ENCODE results near the gene SCG3.
A peak's percentile ranks its signal among the peaks of the same experiment; 100 is the strongest.

SCG3 gene

DNA sequence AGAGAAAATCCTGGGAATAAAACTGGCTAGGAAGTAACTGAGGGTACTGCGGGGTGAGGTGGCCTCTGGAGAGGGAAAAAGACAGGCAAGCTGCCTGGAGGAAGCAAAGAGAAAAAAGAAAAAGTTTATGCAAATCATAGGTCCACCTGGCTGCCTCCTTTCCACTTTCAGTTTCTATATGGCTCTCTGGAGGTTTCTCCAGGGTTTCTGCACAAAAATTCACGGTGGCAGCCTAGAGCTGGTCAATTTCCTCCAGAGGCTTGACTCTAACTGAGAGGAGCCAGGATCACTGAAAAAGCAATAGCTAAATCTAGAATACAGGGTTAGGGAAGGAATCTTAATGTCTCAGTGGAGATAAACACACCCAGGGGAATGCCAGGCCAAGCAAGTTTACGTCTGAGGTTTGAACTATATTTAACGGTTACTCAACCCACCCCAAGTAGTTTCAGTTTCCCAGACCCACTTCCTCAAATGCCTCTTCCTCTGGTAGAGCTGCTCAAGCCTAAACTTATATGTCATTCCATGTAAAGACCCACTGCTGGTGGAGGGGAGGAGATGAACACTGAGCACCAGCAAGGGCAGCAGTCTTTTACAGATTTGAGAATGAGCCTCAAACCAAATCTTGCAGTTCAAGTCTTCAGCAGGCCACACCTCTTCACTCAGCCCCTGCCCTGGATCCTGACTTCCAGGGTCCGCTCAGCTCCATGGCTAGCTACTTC is 50.4 kb downstream of the SCG3 start:
- no peak for DNase-seq

DNA sequence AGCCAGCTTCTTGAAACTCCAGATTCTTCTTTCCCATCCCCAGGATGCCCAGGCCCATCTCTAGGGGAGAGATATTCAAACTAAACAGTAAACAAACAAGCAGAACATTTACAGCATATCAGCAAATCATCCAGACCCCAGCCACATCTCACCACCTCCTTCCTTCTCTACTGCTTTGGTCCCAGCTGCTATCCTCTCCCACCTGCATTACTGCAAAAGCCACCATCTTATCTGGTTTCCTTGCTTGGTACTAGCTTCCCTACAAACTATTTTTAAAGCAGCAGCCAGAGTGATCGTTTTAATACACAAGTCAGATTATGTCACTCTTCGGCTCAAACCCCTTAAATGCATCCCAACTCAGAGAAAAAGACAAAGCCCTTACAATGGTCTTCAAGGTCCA is 51.3 kb downstream of the SCG3 start:
- DNase-seq, result no peak

DNA sequence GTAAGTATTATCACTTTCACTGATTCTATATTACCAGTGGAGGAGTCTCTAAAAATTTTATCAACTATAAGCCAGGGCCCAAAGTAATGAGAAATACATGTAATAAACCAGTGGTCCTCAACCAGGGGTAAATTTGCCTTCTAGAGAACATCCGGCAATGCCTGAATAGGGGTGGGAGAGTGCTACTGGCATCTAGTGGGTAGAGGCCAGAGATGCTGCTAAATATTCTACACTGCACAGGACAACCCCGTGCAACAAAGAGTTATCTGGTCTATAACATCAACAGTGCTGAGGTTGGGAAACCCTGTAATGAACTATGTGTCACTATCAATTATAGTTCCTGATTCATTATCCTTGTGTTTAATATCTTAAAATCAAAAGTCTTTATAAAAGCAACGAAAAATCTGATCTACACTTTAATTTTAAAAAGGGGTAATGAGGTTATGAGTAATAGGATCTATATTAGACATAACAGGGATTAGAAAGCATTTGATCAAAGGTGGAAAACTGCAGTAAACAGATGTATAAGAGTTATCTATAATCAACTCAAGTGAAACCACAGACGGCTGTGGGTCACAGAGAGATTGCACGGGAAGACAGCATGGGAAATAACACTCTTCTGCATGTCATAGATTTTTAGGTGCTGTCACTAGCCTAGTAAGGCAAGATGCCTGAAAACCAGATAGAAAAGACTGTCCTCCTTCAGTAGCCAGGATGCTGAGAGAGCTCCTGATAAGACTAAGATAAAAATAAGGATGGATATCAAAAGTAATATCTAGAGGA is 54.1 kb downstream of the SCG3 start:
- no peak for DNase-seq

DNA sequence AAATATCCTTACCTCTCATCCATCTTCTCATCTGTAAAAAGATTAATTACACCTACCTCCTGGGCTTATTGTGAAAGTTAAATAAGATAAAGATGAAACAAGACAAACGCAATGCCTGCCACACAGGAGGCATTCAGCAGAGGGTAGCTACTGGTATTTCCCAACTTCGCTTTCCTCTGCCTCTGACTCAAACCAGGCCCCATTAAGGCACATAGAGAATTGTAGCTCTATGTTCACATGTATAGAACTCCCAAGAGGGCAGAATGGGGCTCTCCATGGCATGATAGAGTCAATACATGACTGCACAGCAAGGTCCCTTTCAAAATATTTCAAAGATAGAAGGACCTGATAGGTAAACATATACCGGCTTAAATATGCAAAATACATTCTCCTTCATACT is 54.8 kb downstream of the SCG3 start:
- no peak for DNase-seq

DNA sequence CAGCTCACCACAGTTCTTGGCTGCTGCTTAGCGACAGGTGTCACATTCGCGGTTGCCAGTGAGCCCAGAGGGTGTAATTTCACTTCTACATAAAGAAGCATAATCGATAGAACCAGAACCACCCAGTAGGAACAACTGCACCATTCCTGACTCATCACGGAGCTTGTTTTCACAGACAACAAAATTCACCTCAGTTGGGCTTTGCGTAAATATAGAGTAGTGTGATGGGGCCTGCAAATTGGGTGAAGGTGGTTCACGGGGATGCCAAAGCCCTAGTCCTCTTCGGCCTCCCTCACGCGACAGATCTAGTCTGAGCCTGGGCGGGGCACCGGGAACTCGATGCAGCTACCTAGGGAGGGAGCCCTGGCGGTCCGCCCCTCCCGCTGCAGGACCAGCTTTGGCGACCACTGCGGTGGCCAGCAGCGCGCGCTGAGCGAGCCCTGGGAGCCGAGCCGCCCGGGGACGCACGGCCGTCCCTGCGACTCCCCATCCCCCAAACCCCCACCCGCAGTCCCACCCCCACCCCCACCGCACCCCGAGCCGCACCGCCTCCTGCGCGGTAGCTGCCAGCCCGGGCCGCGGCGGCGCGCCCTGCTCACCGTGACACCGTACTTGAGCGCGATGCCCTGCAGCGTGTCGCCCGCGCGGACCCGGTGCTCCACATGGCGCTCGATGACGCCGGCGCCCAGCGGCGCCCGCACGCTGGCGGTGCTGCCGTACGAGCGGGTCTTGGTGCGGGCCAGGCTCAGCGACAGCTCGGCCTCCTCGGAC is 55.6 kb downstream of the SCG3 start:
- peak in 1 of 2 experiments; percentile 21 for DNase-seq

DNA sequence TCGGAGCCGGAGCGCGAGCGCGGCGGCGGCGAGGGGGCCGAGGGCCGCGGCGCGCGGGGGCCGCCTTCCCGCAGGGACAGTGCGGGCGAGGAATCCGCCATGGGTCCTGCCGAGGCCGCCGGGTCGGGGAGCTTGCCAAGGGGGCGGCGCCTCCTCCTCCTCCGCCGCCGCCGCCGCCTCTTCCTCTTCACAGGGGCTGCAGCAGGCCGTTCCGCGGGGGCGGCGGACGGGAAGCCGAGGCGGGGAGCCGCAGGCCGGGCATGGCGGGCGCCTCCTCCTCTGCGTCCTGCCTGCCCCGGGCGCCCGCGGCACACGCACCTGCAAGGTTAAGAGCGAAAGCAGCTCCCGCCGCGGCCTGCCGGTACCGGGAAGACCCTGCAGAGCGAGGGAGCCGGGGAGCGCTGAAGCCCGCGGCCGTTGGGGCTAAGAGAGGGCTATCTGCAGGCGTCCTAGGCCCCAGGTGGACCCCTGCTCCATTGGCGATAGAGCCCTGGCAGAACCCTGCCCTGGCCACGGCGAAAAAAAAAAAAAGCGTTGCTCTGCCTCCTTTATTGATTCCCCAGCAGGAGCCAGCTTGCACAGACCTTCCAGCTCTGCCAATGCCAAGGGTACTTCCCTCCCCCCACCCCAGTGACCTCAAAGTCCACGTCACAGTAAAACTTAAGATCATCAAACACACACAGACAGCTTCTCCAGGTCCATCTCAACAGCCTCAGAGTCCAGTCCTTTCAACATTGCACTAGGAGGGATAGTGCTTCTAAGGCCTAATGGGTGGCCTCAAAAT is 56.4 kb downstream of the SCG3 start, which contains the start of gene LYSMD2:
LYSMD2 (minus strand) TSS at position 134 of the 784 bp plus-strand sequence; CDS start at position 101, 33 bp downstream.
- DNase-seq, result peak in 1 of 2 experiments; percentile 47

DNA sequence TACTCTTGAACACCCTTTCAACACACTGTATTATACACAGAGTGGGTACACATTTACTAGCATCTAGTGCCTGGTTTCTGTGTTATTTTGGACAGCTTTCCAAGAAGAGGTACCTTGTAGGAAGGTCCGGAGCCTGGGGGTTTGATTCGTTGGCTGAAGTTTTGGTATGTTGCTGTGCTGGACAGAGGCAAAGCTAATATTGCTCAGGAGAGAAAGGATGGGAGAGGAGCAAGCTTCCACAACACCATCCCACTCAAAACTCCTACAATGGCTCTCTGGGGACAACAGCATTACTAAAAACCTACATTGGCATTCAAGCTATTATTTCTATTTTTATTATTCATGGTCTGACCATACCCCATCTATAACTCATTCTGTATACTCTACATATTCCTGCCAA is 57.2 kb downstream of the SCG3 start:
- no peak for DNase-seq

DNA sequence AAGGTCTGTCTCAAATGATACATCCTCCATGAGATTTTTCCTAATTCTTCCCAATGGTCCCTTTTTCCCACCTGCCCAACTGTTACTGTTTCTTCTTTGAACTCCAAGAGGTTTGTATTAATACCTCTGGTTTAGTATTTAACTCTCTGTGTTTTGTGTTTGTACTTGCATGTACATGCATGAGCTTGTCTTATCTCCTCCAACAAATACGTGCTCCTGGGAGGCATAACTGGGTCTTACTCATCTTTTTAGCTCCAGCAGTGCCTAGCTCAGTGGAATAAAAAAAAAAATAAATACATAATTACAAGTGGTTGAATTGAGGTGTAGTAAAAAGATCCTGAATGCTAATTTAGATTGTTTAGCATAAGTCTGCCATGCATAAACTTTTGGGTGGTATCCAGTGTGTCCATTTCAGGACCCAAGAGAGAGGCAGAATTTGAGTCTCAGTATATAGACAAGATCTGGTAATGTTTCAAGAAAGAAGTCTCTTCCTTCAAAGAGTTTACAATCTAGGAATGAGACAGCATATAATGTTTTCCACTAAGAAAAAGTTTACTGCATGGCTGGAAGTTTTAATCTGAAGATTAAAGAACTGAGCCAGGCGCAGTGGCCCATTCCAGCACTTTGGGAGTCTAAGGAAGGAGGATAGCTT is 57.9 kb downstream of the SCG3 start:
- no peak for DNase-seq

DNA sequence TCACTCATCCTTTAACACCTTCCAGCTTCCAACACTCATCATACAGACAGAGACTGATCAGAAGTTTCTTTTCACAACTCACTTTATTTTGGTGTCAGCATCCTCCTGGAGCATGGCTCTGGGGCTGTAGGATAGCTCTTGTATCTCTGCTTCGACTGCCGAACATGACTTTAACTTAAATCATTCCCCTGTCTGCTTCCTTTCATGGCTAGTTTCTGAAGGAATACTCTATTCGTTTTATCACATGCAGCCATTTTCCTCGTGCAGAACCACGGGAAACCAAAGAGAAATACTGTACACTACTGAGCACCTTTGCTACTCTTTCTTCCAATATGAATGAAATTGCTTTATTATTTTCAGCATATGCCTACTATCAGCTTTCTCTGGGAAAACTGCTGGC is 68.0 kb downstream of the SCG3 start:
- DNase-seq, result no peak

DNA sequence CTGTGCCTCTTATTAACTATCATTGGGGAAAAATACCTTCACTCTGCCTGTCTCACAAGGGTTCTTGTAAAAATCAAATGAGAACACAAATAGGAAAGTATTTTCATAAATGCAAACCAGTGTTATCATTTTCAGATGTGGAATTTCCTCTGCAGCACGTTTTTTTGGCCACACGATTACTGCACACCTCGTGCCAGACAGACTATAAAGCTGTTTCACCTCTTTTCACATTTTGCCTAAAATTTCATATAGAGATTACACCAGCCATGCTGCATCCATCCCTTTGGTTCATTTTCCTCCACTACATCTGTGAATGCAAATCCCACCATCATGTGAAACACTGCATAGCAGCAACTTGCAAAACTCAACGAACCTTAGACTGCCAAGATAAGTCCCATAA is 68.9 kb downstream of the SCG3 start:
- no peak for DNase-seq

DNA sequence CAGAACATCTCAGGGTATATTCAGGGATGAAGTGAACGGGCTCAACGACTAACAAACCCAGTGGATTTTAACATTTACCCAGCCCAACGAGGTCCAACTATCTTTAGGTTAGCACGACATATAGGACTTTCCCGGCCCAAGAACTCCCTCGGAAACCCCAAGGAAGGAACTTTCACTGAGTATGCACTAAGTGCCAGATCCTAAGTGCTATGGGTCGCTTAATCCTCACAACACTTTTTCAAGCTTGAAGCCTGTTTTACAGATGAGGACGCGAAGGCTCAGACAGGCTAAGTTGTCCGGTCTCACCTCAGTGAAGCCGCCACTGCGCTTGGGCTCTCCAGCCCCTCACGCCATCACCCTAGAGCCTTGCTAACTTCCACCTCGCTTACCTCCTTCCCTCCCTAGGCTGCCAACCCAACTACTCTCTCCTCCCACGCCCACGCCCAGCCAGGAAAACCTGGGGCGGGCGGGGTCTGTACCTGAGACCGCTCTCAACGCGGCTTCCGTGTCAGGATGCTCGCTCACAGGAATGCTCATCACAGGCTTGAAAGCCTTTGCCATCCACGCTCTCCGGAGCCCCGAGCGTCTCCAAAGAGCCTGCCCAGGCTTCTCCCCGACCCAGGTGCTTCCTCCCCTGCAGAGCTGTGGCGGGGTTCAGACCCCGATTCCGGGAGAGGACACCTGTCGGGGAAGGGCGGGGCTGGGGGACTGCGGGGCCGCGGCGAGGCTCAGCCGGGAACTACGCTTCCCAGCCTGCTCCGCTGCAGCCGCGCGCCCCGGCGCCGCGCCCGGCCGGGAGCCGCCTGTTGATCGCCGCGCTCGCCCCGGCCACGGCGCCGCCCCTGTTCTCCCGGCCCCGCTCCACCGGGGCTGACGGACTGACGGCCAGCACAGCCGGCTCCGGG is 69.7 kb downstream of the SCG3 start, which contains the start of gene TMOD2:
TMOD2 (plus strand) TSS at position 806 of the 905 bp plus-strand sequence. CDS start 14,845 bp downstream, outside the sequence.
- no peak for DNase-seq

DNA sequence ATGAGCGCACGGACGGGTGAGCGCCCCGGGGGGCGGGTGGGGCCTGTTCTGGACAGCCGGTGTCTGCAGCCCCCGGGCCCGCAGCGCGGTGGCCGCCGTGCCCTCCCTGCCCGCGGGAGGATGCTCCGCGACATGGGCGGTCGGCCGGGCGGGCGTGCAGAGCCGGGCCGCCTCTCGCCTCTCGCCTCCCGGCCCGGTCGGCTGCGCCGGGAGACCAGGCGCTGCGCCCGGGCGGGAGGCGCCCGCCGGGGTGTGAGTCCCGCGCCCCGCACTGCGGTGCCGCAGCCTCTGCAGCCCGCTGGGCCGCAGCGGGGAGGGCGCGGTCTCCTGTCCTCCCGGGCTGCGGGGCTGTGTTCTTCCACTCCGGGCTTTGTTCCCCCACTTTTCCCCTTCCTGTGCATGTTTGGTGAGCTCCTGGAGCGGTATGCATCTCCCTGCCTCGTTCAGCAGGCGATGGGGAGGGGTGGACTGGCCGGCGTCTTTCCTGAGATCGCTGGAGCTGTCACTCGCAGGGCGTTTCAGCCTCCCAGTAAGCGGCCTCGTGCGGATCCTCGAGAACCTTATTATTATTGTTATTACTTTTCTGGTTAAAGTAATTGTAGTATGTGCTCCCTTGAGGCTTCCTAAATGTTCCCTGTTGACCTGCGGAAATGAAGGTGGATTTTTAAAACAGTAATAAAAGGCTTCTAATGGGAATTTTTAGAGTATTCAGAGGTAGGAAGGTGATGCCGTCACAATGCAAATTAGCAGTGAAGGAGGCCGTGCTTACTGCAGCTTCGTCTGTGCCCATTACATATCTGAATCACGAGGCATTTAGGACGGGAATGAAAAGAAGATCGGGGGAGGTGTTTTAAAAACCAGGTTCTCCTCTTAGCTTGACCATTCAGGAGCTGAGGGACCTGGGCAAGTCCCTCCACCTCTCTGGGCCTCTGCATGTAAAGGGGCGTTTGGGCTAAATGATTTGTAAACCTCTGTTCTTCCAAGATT is 70.7 kb downstream of the SCG3 start:
- DNase-seq, result no peak

DNA sequence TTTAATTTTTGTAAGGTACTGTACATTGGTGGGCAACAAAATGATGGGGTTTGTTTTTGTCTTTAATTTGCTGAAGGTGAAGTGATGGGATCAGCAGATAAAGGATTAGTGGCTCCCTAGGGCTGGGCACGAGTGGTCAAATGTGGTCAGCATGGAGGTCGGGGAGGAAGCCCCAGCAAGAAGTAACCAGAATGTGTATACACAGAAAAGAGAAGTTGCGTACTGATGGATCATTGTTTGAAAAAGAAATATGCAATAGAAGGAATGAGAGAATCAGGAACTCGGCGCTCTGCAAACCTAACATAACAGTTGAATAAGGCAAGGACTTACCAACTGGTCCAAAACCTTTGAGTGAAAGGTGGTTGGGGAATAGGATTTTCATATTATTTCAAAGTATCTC is 71.6 kb downstream of the SCG3 start:
- no peak for DNase-seq

DNA sequence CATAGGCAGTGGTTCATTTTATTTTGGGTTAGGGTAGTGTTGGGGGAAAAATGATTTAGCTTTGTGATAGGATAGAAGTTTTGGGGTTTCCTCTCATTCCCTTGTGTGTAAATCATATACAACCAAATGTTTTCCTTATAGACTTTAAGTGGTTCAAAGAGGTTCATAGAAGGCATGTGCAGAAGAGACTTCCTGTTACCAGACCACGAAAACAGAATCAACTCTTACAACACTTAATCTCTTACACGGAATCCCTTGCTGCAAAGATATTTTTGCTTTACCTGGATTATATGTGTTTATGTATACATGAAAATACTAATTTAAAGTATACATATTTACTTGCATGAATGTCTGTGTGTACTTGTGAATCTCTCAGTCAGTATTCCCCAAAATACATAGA is 73.0 kb downstream of the SCG3 start:
- DNase-seq, result no peak

DNA sequence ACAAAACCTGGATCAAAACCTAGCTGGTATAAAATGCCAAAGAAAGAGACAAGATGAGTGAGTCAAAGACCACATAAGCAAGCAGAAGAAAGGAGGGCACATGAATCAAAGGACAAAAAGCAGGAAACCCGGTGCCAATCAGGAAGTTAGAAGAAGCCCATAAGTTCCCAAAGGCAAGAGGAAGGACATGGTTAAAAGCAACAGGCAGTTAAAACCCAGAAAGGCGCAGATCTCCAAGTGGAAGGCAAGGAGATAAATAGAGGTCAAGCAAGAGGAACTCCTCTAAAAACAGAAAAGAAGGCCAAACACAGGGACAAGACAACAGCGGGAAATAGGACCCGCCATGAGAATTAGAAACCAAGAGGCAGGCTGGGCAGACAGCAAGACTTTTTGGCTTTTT is 74.5 kb downstream of the SCG3 start:
- DNase-seq, result no peak

DNA sequence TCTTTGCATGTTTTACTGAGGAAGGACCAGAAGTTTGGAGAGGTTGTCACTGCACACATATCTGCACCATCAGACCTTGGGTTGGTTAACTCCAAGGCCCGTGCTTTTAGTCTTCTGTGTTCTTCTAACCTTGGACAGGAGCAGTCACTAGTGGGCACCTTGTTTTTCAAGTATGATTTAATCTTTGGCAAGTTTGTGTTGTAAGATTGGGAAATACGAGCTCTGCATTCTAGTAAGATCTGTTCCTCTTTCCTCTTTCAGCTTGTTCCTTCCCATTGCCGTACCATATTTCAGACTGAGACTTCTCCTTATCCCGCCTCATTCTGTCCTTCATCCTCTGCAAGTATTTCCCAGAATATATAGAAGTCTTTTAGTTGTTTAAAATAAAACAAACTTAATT is 75.2 kb downstream of the SCG3 start:
- no peak for DNase-seq

DNA sequence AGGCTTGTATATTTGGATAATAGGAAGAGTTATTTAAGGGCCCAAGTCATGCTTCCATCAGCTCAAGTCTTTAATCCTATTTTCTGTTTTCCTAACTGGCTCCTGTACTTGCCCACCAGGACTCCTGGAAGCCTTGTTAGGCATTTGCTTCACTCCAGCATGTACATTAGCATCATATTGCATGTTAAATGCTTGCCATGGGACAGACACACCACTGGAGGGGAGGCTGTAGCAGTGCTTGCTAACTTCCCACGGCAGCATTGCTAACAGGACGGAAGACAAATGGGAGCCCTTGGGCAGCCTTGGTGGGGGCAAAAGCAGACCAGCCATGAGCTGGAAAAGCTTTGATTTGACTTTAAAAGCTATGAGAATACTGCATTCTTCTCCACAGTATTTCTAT is 76.1 kb downstream of the SCG3 start:
- DNase-seq, result no peak

DNA sequence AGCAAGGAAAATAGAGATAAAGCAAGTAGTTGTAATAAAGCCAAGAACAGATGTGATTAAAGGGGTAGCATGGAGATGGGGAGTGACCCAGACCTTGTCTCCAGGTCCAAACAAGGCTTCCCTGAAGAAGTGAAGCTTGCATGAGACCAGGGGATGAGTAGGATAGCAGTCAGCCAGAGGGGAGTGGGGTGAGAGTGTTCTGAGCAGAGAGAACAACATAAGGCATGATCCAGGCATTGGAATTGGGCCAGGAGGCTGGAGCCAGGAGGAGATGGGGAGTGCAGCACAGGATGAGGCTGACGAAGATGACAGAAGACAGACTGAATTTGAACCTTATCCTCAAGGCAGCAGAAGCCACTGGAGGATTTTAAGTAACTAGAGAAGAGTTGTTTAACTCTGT is 77.3 kb downstream of the SCG3 start:
- DNase-seq, result no peak

DNA sequence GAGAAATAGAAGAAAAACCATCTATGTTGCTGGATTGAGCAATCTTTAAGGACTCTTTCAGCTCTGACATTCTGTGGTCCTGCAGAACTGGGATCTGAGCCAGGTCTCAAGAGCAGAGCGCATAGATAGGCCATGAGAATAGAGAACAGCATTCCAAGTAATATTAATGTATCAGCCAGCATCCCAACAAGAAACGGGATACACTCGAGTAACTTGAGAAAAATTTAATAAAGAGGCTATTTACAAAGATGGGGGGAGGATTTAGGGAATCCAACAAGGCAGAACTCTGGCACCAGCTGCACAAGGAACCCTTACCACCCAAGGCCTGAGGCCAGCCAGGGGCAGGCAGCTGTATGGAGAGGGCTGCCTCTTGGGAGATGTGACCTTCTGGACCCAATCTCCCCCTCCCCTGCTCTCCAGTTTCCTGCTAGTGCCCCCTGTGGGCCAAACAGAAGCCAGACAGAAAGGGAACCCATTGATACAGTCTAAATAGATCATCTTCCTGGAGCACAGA is 78.3 kb downstream of the SCG3 start:
- no peak for DNase-seq

DNA sequence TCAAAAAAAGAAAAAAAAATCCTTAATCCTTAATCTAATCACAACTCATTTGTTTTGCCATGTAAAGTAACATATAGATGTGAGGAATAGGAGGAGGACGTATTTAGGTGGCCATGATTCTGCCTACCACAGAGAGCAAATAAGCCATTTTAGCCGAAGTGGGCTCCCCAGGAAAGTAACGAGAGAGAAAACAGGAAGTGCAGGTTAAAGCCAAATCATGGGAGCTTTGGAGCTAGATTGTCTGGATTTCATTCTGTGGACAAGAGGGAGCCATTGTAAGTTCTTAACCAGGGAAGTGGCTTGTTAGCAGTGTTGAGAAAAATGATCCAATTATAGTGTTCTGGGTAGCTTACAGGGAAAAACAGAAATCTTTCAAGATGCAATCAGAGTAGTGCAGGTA is 79.5 kb downstream of the SCG3 start:
- no peak for DNase-seq

Measured in SW 1271 (cell line).